GM04503 (cell line): ENCODE data around the gene AGTPBP1.

ENCODE experiments used
- DNase-seq: peaks from one replicate; pipeline ENCODE4 v3.0.0-alpha.2; 2012; ENCODE audit warnings: low read depth

Gene AGTPBP1

GRCh38 chr9:85534340-85534739, 207.4 kb downstream of the AGTPBP1 start:
- no peak for DNase-seq

- no peak for DNase-seq
Measured at GRCh38 chr9:85533538-85533937, 208.2 kb downstream of the AGTPBP1 start.

GRCh38 chr9:85530721-85531120, 211.0 kb downstream of the AGTPBP1 start:
- no peak for DNase-seq

- DNase-seq: no peak
Measured at GRCh38 chr9:85528607-85529006, 213.1 kb downstream of the AGTPBP1 start.

GRCh38 chr9:85528142-85528541, 213.6 kb downstream of the AGTPBP1 start:
- DNase-seq: no peak

- DNase-seq: no peak
Measured at GRCh38 chr9:85527331-85528020, 214.3 kb downstream of the AGTPBP1 start.

- no peak for DNase-seq
Measured at GRCh38 chr9:85524531-85524930, 217.2 kb downstream of the AGTPBP1 start.

- no peak for DNase-seq
Measured at GRCh38 chr9:85523202-85523601, 218.6 kb downstream of the AGTPBP1 start.

- DNase-seq: no peak
Measured at GRCh38 chr9:85522459-85523092, 219.2 kb downstream of the AGTPBP1 start.

- no peak for DNase-seq
Measured at GRCh38 chr9:85521371-85522197, 220.2 kb downstream of the AGTPBP1 start.

- no peak for DNase-seq
Measured at GRCh38 chr9:85516976-85517637, 224.6 kb downstream of the AGTPBP1 start.

GRCh38 chr9:85516455-85516854, 225.3 kb downstream of the AGTPBP1 start:
- DNase-seq: no peak

GRCh38 chr9:85515021-85515420, 226.7 kb downstream of the AGTPBP1 start:
- DNase-seq: no peak

GRCh38 chr9:85514256-85514655, 227.5 kb downstream of the AGTPBP1 start:
- no peak for DNase-seq

GRCh38 chr9:85511746-85512145, 230.0 kb downstream of the AGTPBP1 start:
- no peak for DNase-seq

- no peak for DNase-seq
Measured at GRCh38 chr9:85510830-85511504, 230.8 kb downstream of the AGTPBP1 start.

- DNase-seq: no peak
Measured at GRCh38 chr9:85508616-85509015, 233.1 kb downstream of the AGTPBP1 start.

GRCh38 chr9:85505612-85506011, 236.1 kb downstream of the AGTPBP1 start:
- no peak for DNase-seq

- DNase-seq: no peak
Measured at GRCh38 chr9:85502815-85503655, 238.7 kb downstream of the AGTPBP1 start.

GRCh38 chr9:85501882-85502281, 239.9 kb downstream of the AGTPBP1 start:
- no peak for DNase-seq

- DNase-seq: no peak
Measured at GRCh38 chr9:85501456-85501855, 240.3 kb downstream of the AGTPBP1 start.
